GM21528 (cell line): ENCODE measurements around the gene PYDC1.
"Not testable (repeated sequence)": the region's sequence is repeated elsewhere in the genome, so short reads cannot be mapped to it uniquely, and the experiment has no call there.

Experiments used
- ATAC-seq: cut with Tn5 transposase; IDR thresholded peaks from one replicate; pipeline ENCODE4 v1.9.1; 2021; ENCODE audit warnings: mild to moderate bottlenecking, moderate library complexity; ENCODE audit not compliant: unreplicated experiment, low FRiP score

The PYDC1 gene

DNA sequence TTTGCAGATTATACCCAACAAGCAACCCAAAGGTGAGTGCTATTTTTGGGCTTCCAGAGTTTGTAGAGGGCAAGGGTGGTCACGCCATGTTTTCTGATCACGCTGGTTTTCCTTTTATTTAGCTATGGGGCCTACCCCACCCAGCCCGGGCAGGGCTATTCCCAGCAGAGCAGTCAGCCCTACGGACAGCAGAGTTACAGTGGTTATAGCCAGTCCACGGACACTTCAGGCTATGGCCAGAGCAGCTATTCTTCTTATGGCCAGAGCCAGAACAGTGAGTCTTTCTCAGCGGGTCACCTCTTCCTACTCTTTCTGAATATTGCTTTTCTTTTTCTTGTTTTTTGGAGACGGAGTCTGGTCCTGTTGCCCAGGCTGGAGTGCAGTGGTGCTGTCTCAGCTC is 34.5 kb downstream of the PYDC1 start:
- ATAC-seq: no peak

DNA sequence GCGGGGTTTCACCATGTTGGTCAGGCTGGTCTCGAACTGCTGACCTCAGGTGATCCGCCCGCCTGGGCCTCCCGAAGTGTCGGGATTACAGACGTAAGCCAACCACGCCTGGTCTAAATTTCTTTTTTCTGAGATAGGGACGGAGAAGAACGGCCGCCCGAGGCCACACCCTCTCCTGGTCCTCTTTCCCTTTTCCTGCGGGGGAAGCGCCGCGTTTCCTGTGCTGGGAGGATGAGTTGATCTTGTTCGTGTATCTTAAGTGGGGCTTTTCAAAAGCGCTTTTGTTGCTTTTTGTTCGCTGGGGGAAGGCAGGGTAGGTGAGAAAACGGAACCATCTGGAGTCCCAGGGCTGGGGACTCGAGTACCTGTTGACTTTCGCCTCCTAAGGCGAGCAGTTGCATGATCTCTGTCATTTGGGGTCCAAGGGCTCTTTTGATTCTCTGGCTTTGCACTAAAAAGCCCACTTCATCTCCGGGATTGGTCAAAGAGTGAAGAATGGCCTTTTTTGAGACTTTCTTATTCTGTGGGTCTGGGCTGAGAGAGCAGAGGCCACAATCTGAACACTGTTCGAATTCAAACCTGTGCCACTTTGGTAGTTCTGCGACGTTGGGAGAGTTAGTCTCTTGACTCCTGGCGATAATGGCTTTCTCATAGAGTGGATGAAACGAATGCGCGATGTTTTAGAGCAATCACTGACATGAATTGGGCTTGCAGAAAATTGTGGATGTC is 35.7 kb downstream of the PYDC1 start:
- ATAC-seq: no peak

DNA sequence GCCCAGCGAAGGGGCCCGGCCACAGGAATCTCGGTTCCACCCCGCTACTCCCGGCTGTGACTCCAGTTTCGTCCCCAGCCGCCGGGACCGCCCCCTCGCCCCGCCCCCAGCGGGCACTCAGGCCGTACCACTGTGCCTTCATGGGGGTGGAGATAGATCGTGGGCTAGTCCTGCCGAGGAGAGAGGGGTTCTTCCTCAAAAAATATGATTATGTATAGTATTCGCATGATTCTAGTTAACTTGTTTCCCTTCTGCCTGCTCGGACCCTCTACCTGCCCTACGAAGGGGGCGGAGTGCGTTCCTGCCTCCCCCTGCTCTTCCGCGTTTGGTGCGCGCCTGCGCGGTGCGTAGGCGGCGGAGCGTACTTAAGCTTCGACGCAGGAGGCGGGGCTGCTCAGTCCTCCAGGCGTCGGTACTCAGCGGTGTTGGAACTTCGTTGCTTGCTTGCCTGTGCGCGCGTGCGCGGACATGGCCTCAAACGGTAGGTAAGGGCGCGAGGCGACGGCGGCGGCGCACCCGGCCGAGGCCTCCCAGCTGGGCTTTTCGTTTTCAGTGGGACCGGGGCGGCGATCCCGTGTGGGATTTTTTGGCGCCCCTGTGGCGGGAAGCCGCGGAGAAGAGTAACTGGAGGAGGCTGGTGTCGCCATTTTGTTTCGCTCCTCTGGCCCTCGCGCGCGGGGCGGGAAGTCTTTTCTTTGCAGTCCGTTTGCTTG is 37.0 kb downstream of the PYDC1 start, which contains the start of gene FUS:
TSS of gene FUS (plus strand) at position 393 of the 713 bp plus-strand sequence. CDS start at position 469, 76 bp downstream.
- ATAC-seq: peak; percentile 58

DNA sequence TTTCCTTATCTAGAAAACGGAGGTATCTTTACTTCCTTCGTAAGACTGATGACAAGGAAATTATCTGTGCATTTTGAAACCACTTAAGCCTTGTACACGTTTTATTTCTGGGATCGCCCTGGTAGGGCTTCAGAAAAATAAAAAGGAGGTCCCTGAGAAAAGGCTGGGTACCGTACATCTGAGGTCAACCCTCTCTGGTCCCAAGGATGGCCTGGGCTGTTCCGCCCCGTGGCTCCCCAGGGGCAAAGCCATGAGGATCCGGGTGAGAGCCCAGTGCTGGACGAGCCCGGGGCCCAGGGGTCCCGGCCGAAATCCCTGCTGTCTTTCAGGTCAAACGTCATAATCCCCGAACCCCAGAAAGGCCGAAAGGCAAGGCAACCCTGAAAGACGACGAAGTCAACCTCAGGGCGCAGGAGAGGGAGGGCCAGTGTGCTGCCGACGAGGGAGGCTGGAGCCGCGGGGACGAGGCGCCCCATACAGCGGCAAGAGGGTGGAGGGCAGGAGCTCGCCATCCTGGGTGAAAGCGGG is 37.7 kb downstream of the PYDC1 start:
- peak; percentile 3 for ATAC-seq

DNA sequence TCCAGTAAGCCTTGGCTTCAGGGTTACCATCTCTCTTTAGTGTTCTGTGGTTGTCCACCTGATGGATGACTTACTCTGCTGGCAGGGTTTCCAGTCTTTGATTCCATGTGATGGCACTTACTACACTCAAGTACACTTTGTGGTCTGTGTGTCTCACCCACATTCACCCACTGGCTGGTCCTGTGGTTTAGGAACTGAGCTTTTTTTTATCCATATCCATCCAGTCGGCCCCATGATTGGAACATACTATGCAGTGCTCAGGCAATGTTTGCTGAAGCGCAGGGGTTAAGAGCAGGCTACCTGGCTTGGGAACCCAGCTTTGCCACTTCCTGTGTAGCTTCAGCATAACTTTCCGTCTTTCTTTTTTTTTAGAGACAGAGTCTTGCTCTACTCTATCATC is 39.8 kb downstream of the PYDC1 start:
- no peak for ATAC-seq

DNA sequence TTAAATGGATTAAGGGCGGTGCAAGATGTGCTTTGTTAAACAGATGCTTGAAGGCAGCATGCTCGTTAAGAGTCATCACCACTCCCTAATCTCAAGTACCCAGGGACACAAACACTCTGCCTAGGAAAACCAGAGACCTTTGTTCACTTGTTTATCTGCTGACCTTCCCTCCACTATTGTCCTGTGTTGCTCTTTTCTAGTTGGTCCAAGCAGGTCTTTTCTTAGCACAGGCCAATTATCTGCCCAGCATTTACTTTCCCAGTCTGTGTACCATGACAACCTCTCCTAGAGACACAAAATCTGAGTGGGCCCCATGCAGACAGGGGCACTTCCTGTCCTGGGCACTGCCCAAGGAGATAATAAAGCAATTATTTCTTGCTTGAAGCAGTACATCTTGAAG is 46.9 kb downstream of the PYDC1 start:
- ATAC-seq: not testable (repeated sequence)

DNA sequence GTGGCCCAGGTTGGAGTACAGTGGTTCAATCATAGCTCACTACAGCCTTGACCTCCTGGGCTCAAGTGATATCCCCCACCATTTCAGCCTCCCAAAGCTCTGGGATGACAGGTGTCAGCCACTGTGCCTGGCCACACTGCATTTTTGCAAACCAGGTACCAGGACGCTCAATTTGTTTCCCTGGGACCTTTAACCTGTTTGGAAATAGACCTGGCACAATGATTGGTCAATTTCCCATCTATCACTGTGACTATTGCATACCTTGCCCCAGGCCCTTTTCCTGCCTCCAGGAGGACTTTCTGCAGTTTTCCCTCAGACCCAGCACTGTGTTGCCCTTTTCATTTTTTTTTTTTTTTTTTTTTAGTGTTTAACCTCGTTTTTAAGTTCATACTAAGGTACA is 48.1 kb downstream of the PYDC1 start:
- ATAC-seq: no peak

DNA sequence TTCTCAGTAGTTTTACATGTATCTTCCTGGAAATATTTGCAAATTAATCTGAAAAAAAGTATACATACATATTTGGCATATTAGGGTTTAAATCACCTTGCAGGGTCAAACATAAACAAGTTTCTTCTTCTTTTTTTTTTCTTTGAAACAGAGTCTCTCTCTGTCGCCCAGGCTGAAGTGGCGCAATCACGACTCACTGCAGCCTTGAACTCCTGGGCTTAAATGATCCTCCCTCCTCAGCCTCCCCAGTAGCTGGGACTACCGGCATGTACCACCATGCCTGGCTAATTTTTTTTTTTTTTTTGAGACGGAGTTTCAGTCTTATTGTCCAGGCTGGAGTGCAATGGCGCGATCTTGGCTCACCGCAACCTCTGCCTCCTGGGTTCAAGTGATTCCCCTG is 49.6 kb downstream of the PYDC1 start:
- ATAC-seq: no peak
